Calu3 (cell line): ENCODE results near the gene B4GALT5. TPM values are rescaled to one million over a fixed set of nuclear protein-coding genes. Genes with fewer than 3 reads are reported as not detected.

Source experiments
- BruUV-seq: library from RNA; stranded (reverse); fragments of 400-500 nt; replicated peaks from 2 replicates; lab custom pipeline; 2021; lab: Mats Ljungman, UMichigan
- CTCF ChIA-PET: fragments of 300-600 bp; sonication (Branson Sonifier 250); formaldehyde crosslinking; loops from one replicate; lab custom pipeline; 2022; ENCODE audit warnings: antibody characterized with exemption; lab: Charles Lee
- DNase-seq: peaks from one replicate; pipeline ENCODE4 v3.0.0; 2022
- H3K27ac Mint-ChIP-seq: one replicate; pipeline ENCODE4 v1.8.0; 2022; ENCODE audit warnings: mixed read lengths; ENCODE audit not compliant: unreplicated experiment
- H3K27me3 Mint-ChIP-seq: one replicate; pipeline ENCODE4 v1.8.0; 2022; ENCODE audit warnings: mixed read lengths; ENCODE audit not compliant: unreplicated experiment
- H3K36me3 Mint-ChIP-seq: one replicate; pipeline ENCODE4 v1.8.0; 2022; ENCODE audit warnings: mild to moderate bottlenecking, moderate library complexity, mixed read lengths; ENCODE audit not compliant: insufficient read depth, unreplicated experiment
- H3K4me1 Mint-ChIP-seq: one replicate; pipeline ENCODE4 v1.8.0; 2022; ENCODE audit warnings: mild to moderate bottlenecking, low read depth, mixed read lengths; ENCODE audit not compliant: unreplicated experiment
- H3K4me3 Mint-ChIP-seq: one replicate; pipeline ENCODE4 v1.8.0; 2022; ENCODE audit warnings: mild to moderate bottlenecking, low read depth, moderate library complexity, mixed read lengths; ENCODE audit not compliant: unreplicated experiment
- H3K9me3 Mint-ChIP-seq: one replicate; pipeline ENCODE4 v1.8.0; 2022; ENCODE audit warnings: low read depth, mixed read lengths; ENCODE audit not compliant: unreplicated experiment
- CTCF ChIP-seq: fragments of 200-600 bp; IDR thresholded peaks from one replicate; pipeline ENCODE4 v1.8.0; 2022; ENCODE audit warnings: antibody characterized with exemption; ENCODE audit not compliant: unreplicated experiment
- intact Hi-C: fragments of 100-400 bp; cut with micrococcal nuclease; formaldehyde crosslinking; loops from one replicate; pipeline ENCODE4 v1.10.0; 2022; ENCODE audit not compliant: unreplicated experiment
- total RNA-seq: library from RNA; stranded (reverse); gene quantifications from 2 replicates; pipeline ENCODE4 v1.2.3, GENCODE V29; 2022

The B4GALT5 gene
- total RNA-seq, 1 experiment from 2014 or later, result 117 TPM

- no TSS peak for BruUV-seq
- Mint-ChIP-seq H3K27me3 (no peaks in the 10 kb centered on the region), H3K4me3 (no peak overlapping the region), H3K9me3 (no peaks in the 10 kb centered on the region), H3K27ac (no peak overlapping the region), H3K4me1 (peaks cover 19% of the 10 kb centered on the region), H3K36me3 (peaks cover 38% of the 10 kb centered on the region)
- CTCF ChIA-PET, result interaction anchor here (0.6 kb wide), 2 partner anchors 33 to 307 kb away, joined by 3 to 4 read pairs; no protein-coding TSS in a partner anchor
- no peak for TF ChIP-seq CTCF
- intact Hi-C loops, result no loop called here
- no peak for DNase-seq
Observed at GRCh38 chr20:49658508-49658907, 55.2 kb downstream of the B4GALT5 start.

- CTCF ChIA-PET, result interaction anchor here (1.0 kb wide), 1 partner anchor 28 kb away, joined by 3 read pairs; no protein-coding TSS in a partner anchor
- H3K4me3 Mint-ChIP-seq, result no peak overlapping the region
- peaks cover 48% of the 10 kb centered on the region for H3K36me3 Mint-ChIP-seq
- no peaks in the 10 kb centered on the region for H3K27me3 Mint-ChIP-seq
- intact Hi-C loops, result no loop called here
- no TSS peak for BruUV-seq
- peaks cover 8% of the 10 kb centered on the region for H3K4me1 Mint-ChIP-seq
- TF ChIP-seq CTCF, result no peak
- H3K9me3 Mint-ChIP-seq, result no peaks in the 10 kb centered on the region
- no peak for DNase-seq
- H3K27ac Mint-ChIP-seq, result no peak overlapping the region
Observed at GRCh38 chr20:49657118-49657901, 56.4 kb downstream of the B4GALT5 start.

- no TSS peak for BruUV-seq
- TF ChIP-seq CTCF, result no peak
- H3K27me3 Mint-ChIP-seq, result no peaks in the 10 kb centered on the region
- no peak for DNase-seq
- no peaks in the 10 kb centered on the region for H3K9me3 Mint-ChIP-seq
- CTCF ChIA-PET, result no interaction called here
- H3K27ac Mint-ChIP-seq, result no peak overlapping the region
- H3K4me3 Mint-ChIP-seq, result no peak overlapping the region
- intact Hi-C loops, result no loop called here
- no peaks in the 10 kb centered on the region for H3K4me1 Mint-ChIP-seq
- H3K36me3 Mint-ChIP-seq, result peaks cover 51% of the 10 kb centered on the region
Observed at GRCh38 chr20:49656304-49656703, 57.4 kb downstream of the B4GALT5 start.

- BruUV-seq, result no TSS peak
- Mint-ChIP-seq H3K27me3 (no peaks in the 10 kb centered on the region), H3K4me1 (no peaks in the 10 kb centered on the region), H3K27ac (no peak overlapping the region), H3K9me3 (no peaks in the 10 kb centered on the region), H3K36me3 (peaks cover 63% of the 10 kb centered on the region), H3K4me3 (no peak overlapping the region)
- CTCF ChIA-PET, result no interaction called here
- intact Hi-C loops, result no loop called here
- DNase-seq, result no peak
- TF ChIP-seq CTCF, result no peak
Observed at GRCh38 chr20:49653925-49654434, 59.7 kb downstream of the B4GALT5 start.
